ENCODE measurements around the gene ADGRB3. TPM values are rescaled to one million over a fixed set of nuclear protein-coding genes. Genes with fewer than 3 reads are reported as not detected.

ADGRB3 gene
- total RNA-seq, 2 experiments from 2014 or later, result not detected

DNA sequence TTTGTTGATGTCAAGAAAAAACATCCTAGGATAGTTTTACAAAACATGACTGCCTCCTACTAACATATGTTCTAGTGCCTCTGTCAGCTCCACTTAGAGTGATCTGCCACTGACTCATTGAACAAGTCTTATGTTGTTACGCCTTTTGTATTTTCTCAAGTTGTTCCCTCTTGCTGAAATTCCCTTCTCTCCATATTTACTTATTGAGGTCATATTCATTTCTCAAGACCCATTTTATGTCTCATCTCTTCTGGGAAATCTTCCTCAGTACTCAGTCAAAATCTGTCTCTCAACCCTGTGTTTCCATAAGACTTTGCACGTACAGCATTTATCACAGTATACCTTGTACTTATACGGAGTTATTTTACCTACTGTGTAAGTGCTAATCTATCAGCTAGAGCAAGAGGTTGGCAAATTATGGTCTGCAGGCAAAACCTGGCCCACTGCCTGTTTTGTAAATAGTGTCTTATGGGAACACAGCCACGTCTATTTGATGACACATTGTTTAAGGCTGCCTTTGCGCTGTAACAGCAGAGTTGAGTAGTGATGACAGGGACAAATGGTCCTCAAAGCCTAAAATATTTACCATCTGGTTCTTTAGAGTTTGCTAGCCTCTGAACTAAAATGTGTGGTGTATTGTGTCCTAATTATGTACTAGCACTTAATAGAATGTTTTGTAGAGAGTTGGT is 83.4 kb downstream of the ADGRB3 start:
- Mint-ChIP-seq H3K27me3 (ENCODE audit: low read depth) (peaks cover 5% of the 10 kb centered on the region), H3K4me3 (no peak overlapping the region), H3K9me3 (no peaks in the 10 kb centered on the region), H3K4me1 (ENCODE audit: low read depth) (no peaks in the 10 kb centered on the region), H3K27ac (no peak overlapping the region), H3K36me3 (ENCODE audit: low read depth) (no peaks in the 10 kb centered on the region)
- DNase-seq, result no peak
- CTCF ChIA-PET, result no interaction called here
- intact Hi-C loops (cut with micrococcal nuclease), result no loop called here

GRCh38 chr6:68719761-68720160 is 84.7 kb downstream of the ADGRB3 start:
- DNase-seq, result no peak
- Mint-ChIP-seq H3K9me3 (no peaks in the 10 kb centered on the region), H3K27me3 (ENCODE audit: low read depth) (peaks cover 5% of the 10 kb centered on the region), H3K4me1 (ENCODE audit: low read depth) (no peaks in the 10 kb centered on the region), H3K36me3 (ENCODE audit: low read depth) (no peaks in the 10 kb centered on the region), H3K4me3 (no peak overlapping the region), H3K27ac (no peak overlapping the region)
- intact Hi-C loops (cut with micrococcal nuclease), result no loop called here
- CTCF ChIA-PET, result no interaction called here

DNA sequence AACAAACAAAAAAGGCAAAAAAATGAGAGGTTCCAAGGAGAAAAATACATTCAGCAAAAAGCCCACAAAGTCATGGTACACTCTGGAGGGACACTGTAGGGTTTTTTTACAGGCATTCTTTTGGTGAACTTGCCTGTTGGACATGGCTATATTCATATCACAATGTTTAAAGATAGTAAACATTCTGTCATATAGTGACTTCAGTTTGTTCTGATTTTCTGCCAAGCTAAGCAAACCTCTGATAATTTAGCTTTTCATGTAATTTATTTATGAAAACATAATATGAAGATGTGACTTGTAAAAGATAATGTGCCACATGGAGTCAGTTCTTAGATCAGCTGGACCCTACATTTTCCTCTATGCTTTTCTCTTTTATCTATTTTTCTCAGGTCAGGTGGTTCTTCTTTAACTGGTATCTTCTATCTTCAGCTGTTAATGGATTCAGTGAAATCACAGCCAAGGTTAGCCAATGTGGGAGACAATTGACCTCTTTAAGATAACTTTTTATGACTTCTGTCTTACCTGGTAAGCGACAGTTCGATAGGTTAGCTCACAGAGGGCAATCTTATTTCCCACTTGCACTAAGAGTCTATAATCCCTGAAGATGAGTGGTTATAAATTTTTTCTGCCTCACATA is 87.9 kb downstream of the ADGRB3 start:
- H3K36me3 Mint-ChIP-seq (ENCODE audit: low read depth), result no peaks in the 10 kb centered on the region
- no peaks in the 10 kb centered on the region for H3K4me1 Mint-ChIP-seq (ENCODE audit: low read depth)
- no peak overlapping the region for H3K4me3 Mint-ChIP-seq
- CTCF ChIA-PET, result interaction anchor here (0.7 kb wide), 1 partner anchor 88 kb away, joined by 3 read pairs; the partner anchor contains the start of gene ADGRB3
- H3K27me3 Mint-ChIP-seq (ENCODE audit: low read depth), result peaks cover 6% of the 10 kb centered on the region
- intact Hi-C loops (cut with micrococcal nuclease), result no loop called here
- H3K27ac Mint-ChIP-seq, result no peak overlapping the region
- H3K9me3 Mint-ChIP-seq, result no peaks in the 10 kb centered on the region
- no peak for DNase-seq

GRCh38 chr6:68724060-68724459 is 89.0 kb downstream of the ADGRB3 start:
- Mint-ChIP-seq H3K4me3 (no peak overlapping the region), H3K36me3 (ENCODE audit: low read depth) (no peaks in the 10 kb centered on the region), H3K4me1 (ENCODE audit: low read depth) (no peaks in the 10 kb centered on the region), H3K27me3 (ENCODE audit: low read depth) (peaks cover 9% of the 10 kb centered on the region), H3K27ac (no peak overlapping the region), H3K9me3 (no peaks in the 10 kb centered on the region)
- CTCF ChIA-PET, result no interaction called here
- DNase-seq, result no peak
- intact Hi-C loops (cut with micrococcal nuclease), result no loop called here

DNA sequence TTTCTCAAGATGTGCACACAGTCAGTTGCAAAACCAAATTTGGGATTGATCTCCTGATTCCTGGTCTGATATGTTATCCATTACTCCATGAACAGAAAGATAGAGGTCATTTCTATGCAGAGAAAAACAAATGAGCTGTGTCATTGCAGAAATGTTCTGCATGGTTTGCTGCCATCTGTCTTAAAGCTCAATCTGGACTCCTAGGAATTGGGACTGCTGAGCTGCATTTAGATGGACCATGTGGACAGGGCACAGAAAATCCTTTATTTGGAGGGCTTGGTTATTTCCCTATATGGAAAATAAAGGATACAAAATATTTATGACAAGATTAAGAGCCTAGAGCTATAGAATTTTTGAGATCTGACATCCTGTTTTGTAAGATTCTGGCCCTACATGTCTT is 91.3 kb downstream of the ADGRB3 start:
- H3K4me3 Mint-ChIP-seq, result no peak overlapping the region

DNA sequence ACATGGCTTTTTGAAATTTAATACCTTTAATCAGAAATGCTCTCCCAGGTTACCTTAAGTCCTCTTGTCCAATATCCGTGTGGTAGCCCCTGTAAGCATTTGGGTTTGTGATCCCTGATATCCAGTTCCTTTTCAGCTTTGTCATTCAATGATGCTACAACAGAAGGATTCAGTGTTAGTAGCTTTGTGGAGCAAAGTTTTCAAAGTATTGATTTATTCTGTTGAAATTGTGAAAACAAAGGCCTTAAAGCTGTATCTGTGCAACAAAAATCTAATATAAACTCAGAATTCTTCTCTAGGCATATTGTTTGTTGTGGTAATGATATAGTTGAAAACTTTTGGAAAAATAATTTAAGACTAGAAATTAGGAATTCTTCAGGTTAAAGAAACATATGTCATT is 91.9 kb downstream of the ADGRB3 start:
- Mint-ChIP-seq H3K27me3 (ENCODE audit: low read depth) (peaks cover 6% of the 10 kb centered on the region), H3K4me1 (ENCODE audit: low read depth) (no peaks in the 10 kb centered on the region), H3K9me3 (no peaks in the 10 kb centered on the region), H3K4me3 (no peak overlapping the region), H3K36me3 (ENCODE audit: low read depth) (no peaks in the 10 kb centered on the region), H3K27ac (no peak overlapping the region)
- CTCF ChIA-PET, result no interaction called here
- no peak for DNase-seq
- intact Hi-C loops (cut with micrococcal nuclease), result no loop called here

More for the DNA sequence above, 91.3 kb downstream of the ADGRB3 start:
- CTCF ChIA-PET, result no interaction called here
- H3K9me3 Mint-ChIP-seq, result no peaks in the 10 kb centered on the region
- intact Hi-C loops (cut with micrococcal nuclease), result no loop called here
- peaks cover 6% of the 10 kb centered on the region for H3K27me3 Mint-ChIP-seq (ENCODE audit: low read depth)
- H3K4me1 Mint-ChIP-seq (ENCODE audit: low read depth), result no peaks in the 10 kb centered on the region
- H3K27ac Mint-ChIP-seq, result no peak overlapping the region
- no peak for DNase-seq
- no peaks in the 10 kb centered on the region for H3K36me3 Mint-ChIP-seq (ENCODE audit: low read depth)

DNA sequence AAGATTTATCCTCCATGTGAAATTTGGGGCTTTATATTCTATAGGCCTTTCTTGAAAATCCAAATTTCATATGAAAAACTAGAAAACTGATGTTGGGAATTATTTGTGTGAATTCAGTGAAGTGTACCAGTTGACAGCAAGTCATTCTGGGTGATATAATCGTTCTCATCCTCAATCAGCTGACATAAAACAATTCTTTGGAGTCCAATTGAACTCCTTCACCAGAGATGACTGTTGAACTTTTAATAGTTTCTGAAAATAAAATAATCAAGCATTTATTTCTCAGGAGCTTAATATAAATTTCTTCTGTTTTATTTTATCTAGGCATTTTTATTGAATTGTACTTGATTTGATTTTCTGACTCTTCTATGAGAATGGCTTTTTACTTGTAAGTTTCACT is 92.6 kb downstream of the ADGRB3 start:
- CTCF ChIA-PET, result interaction anchor here (1.1 kb wide), 1 partner anchor 239 kb away, joined by 3 read pairs; no protein-coding TSS in a partner anchor
- intact Hi-C loops (cut with micrococcal nuclease), result no loop called here

GRCh38 chr6:68728159-68728979 is 93.3 kb downstream of the ADGRB3 start:
- DNase-seq, result no peak
- intact Hi-C loops (cut with micrococcal nuclease), result no loop called here
- Mint-ChIP-seq H3K27ac (no peak overlapping the region), H3K4me3 (no peak overlapping the region), H3K9me3 (no peaks in the 10 kb centered on the region), H3K36me3 (ENCODE audit: low read depth) (no peaks in the 10 kb centered on the region), H3K27me3 (ENCODE audit: low read depth) (peaks cover 6% of the 10 kb centered on the region), H3K4me1 (ENCODE audit: low read depth) (no peaks in the 10 kb centered on the region)
- CTCF ChIA-PET, result interaction anchor here (1.1 kb wide), 1 partner anchor 238 kb away, joined by 3 read pairs; no protein-coding TSS in a partner anchor

More for the DNA sequence above, 92.6 kb downstream of the ADGRB3 start:
- H3K27me3 Mint-ChIP-seq (ENCODE audit: low read depth), result peaks cover 6% of the 10 kb centered on the region
- DNase-seq, result no peak
- H3K27ac Mint-ChIP-seq, result no peak overlapping the region
- H3K4me3 Mint-ChIP-seq, result no peak overlapping the region
- H3K4me1 Mint-ChIP-seq (ENCODE audit: low read depth), result no peaks in the 10 kb centered on the region
- no peaks in the 10 kb centered on the region for H3K36me3 Mint-ChIP-seq (ENCODE audit: low read depth)
- no peaks in the 10 kb centered on the region for H3K9me3 Mint-ChIP-seq

GRCh38 chr6:68729377-68729903 is 94.4 kb downstream of the ADGRB3 start:
- H3K36me3 Mint-ChIP-seq (ENCODE audit: low read depth), result no peaks in the 10 kb centered on the region
- CTCF ChIA-PET, result no interaction called here
- no peaks in the 10 kb centered on the region for H3K4me1 Mint-ChIP-seq (ENCODE audit: low read depth)
- H3K27ac Mint-ChIP-seq, result no peak overlapping the region
- peaks cover 6% of the 10 kb centered on the region for H3K27me3 Mint-ChIP-seq (ENCODE audit: low read depth)
- DNase-seq, result no peak
- no peak overlapping the region for H3K4me3 Mint-ChIP-seq
- intact Hi-C loops (cut with micrococcal nuclease), result no loop called here
- no peaks in the 10 kb centered on the region for H3K9me3 Mint-ChIP-seq

DNA sequence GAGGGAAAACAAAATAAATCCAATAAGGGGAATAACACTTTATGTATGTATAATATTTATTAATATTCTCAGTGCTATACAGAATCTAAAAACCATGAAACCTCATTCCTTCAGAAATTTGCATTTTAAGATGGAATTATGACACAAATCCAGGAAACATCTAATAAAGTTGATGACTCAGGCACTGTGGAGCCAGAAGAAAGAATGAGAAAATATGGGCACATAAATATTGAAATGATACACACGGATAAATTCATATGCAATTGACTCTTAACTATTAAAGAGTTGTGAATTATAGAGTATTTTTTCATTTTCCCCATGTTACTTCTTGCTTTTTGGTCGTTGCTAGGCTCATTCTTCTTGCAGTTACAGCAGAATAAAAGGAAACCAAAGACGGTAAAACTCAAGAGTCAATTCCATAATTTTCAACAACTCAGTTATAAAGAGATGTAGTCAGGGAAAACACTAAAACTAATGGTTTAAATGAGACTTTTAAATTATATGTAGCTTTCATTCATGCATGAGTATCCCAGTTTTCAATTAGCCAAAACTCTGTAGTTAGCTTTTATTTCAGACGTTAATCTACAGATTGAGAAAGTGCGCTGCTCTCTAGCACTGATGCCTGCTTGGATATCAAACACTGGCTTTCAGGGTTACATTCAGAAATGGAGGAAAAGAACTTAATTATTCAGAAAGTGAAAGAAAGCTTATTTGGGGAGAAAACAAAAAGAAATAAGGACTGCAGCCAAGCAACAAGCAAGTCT is 95.4 kb downstream of the ADGRB3 start:
- intact Hi-C loops (cut with micrococcal nuclease), result no loop called here
- Mint-ChIP-seq H3K36me3 (ENCODE audit: low read depth) (no peaks in the 10 kb centered on the region), H3K27me3 (ENCODE audit: low read depth) (peaks cover 6% of the 10 kb centered on the region), H3K27ac (no peak overlapping the region), H3K4me3 (no peak overlapping the region), H3K9me3 (no peaks in the 10 kb centered on the region), H3K4me1 (ENCODE audit: low read depth) (no peaks in the 10 kb centered on the region)
- CTCF ChIA-PET, result no interaction called here
- DNase-seq, result no peak

DNA sequence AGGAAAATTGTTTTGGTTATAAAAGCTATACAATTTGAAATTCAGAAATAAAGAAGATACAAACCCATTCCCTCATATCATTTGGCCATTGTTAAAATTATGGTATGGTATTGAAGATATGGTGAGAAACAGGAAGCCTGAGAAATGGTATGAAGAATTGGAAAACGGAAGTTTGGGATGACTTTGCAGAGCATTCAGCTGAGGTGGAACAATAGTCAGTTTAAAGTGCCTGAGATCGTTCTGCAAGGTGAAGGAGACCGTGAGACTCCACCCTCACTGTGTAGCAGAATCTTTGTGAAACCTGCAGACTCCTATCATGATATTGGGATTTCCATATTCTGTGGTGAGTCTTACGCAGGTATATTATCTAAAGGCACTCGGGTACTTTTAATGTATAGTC is 97.3 kb downstream of the ADGRB3 start:
- DNase-seq, result no peak
- H3K27me3 Mint-ChIP-seq (ENCODE audit: low read depth), result peaks cover 6% of the 10 kb centered on the region
- H3K27ac Mint-ChIP-seq, result no peak overlapping the region
- CTCF ChIA-PET, result no interaction called here
- no peaks in the 10 kb centered on the region for H3K4me1 Mint-ChIP-seq (ENCODE audit: low read depth)
- H3K36me3 Mint-ChIP-seq (ENCODE audit: low read depth), result no peaks in the 10 kb centered on the region
- intact Hi-C loops (cut with micrococcal nuclease), result no loop called here
- H3K9me3 Mint-ChIP-seq, result no peaks in the 10 kb centered on the region
- H3K4me3 Mint-ChIP-seq, result no peak overlapping the region

GRCh38 chr6:68735866-68736265 is 100.8 kb downstream of the ADGRB3 start:
- DNase-seq, result no peak
- Mint-ChIP-seq H3K27ac (no peak overlapping the region), H3K9me3 (no peaks in the 10 kb centered on the region), H3K27me3 (ENCODE audit: low read depth) (no peaks in the 10 kb centered on the region), H3K4me1 (ENCODE audit: low read depth) (peaks cover 6% of the 10 kb centered on the region), H3K4me3 (no peak overlapping the region), H3K36me3 (ENCODE audit: low read depth) (no peaks in the 10 kb centered on the region)
- intact Hi-C loops (cut with micrococcal nuclease), result no loop called here
- CTCF ChIA-PET, result no interaction called here
